Measurements from ENCODE around the gene ERMAP. TPM values are rescaled to one million over a fixed set of nuclear protein-coding genes. Genes with fewer than 3 reads are reported as not detected.

Gene ERMAP
- total RNA-seq, 3 donors from 2014 or later = 11.1 to 22.1 (median 14.9) TPM

DNA sequence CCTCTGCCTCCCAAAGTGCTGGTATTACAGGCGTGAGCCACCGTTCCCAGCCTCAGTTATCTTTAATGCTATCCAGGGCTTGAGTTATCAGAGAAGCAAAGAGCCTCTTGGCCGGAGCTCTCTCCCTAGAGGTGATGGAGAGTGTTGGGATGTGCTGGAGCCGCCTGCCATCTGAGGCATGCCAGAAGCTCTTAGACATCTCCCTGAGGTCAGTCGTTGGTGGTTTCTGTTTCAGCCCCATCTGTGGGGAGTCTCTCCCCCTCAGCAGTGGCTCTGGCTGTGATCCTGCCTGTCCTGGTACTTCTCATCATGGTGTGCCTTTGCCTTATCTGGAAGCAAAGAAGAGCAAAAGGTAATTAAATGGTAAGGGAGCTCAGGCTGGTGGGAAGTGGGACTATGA is 17.9 kb downstream of the ERMAP start:
- DNase-seq (ENCODE audit: low spot score in 2 of 2) = no peak
- Histone ChIP-seq H3K27ac (no peak overlapping the region), H3K27me3 (no peaks in the 10 kb centered on the region), H3K9me3 (no peaks in the 10 kb centered on the region), H3K36me3 (no peaks in the 10 kb centered on the region), H3K4me3 (no peak overlapping the region), H3K4me1 (no peaks in the 10 kb centered on the region)
- TF ChIP-seq POLR2A (IDR thresholded peaks at IDR 0.05) (no peak), POLR2AphosphoS5 (IDR thresholded peaks at IDR 0.05) (no peak)
- TF ChIP-seq, protein P1, sequence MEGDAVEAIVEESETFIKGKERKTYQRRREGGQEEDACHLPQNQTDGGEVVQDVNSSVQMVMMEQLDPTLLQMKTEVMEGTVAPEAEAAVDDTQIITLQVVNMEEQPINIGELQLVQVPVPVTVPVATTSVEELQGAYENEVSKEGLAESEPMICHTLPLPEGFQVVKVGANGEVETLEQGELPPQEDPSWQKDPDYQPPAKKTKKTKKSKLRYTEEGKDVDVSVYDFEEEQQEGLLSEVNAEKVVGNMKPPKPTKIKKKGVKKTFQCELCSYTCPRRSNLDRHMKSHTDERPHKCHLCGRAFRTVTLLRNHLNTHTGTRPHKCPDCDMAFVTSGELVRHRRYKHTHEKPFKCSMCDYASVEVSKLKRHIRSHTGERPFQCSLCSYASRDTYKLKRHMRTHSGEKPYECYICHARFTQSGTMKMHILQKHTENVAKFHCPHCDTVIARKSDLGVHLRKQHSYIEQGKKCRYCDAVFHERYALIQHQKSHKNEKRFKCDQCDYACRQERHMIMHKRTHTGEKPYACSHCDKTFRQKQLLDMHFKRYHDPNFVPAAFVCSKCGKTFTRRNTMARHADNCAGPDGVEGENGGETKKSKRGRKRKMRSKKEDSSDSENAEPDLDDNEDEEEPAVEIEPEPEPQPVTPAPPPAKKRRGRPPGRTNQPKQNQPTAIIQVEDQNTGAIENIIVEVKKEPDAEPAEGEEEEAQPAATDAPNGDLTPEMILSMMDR (IDR thresholded peaks at IDR 0.05) = no peak
- intact Hi-C loops (cut with DNase I; ENCODE audit: low total_unique reads) = no loop called here

DNA sequence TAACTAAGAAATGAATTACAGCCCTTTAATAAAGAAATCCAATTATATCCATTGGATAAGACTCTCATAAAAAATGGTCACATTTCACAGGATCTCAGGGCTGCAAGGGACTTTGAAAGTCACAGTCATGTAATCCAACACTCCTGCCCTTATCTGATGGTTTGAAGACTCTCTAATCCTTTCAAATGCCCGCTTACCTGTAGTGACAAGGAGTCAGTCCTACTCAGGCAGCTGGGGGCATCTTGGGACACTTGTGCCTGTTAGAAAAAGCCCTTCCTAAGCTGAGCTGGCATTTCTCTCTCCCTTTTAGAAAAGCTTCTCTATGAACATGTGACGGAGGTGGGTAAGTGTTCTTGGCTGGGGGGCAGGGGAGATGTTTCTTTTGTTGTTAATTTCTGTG is 18.5 kb downstream of the ERMAP start:
- Histone ChIP-seq H3K36me3 (no peaks in the 10 kb centered on the region), H3K9me3 (no peaks in the 10 kb centered on the region), H3K27ac (no peak overlapping the region), H3K27me3 (no peaks in the 10 kb centered on the region), H3K4me3 (no peak overlapping the region), H3K4me1 (no peaks in the 10 kb centered on the region)
- no peak for TF ChIP-seq POLR2AphosphoS5 (IDR thresholded peaks at IDR 0.05)
- TF ChIP-seq, protein P1 (IDR thresholded peaks at IDR 0.05) = no peak
- TF ChIP-seq POLR2A (IDR thresholded peaks at IDR 0.05) = no peak
- no peak for DNase-seq (ENCODE audit: low spot score in 2 of 2)
- intact Hi-C loops (cut with DNase I; ENCODE audit: low total_unique reads) = no loop called here

DNA sequence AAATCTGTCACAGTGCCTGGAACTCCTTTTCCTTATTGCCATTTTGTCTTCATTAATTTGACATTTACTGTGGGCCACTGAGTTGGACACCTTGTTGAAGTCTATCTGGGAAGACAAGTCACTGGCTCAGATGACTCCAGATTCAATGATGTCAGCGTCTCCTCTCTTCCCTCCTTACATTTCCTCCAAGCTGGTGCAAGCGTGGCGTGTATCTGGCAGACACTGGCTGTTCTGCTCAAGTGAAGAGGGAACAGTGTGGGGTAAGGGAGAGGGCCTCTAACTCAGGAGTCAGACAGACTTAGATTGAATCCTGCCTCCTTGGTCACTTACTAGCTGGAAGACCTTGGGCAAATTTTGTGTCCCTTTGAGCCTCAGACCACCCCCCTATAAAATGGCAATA is 20.8 kb downstream of the ERMAP start:
- no peaks in the 10 kb centered on the region for H3K4me1 ChIP-seq
- H3K36me3 ChIP-seq = no peaks in the 10 kb centered on the region
- no peak overlapping the region for H3K27ac ChIP-seq
- H3K4me3 ChIP-seq = no peak overlapping the region
- intact Hi-C loops (cut with DNase I; ENCODE audit: low total_unique reads) = no loop called here
- DNase-seq (ENCODE audit: low spot score in 2 of 2) = no peak
- H3K27me3 ChIP-seq = no peaks in the 10 kb centered on the region
- TF ChIP-seq, protein P1 (IDR thresholded peaks at IDR 0.05) = no peak
- no peak for TF ChIP-seq POLR2AphosphoS5 (IDR thresholded peaks at IDR 0.05)
- H3K9me3 ChIP-seq = no peaks in the 10 kb centered on the region

DNA sequence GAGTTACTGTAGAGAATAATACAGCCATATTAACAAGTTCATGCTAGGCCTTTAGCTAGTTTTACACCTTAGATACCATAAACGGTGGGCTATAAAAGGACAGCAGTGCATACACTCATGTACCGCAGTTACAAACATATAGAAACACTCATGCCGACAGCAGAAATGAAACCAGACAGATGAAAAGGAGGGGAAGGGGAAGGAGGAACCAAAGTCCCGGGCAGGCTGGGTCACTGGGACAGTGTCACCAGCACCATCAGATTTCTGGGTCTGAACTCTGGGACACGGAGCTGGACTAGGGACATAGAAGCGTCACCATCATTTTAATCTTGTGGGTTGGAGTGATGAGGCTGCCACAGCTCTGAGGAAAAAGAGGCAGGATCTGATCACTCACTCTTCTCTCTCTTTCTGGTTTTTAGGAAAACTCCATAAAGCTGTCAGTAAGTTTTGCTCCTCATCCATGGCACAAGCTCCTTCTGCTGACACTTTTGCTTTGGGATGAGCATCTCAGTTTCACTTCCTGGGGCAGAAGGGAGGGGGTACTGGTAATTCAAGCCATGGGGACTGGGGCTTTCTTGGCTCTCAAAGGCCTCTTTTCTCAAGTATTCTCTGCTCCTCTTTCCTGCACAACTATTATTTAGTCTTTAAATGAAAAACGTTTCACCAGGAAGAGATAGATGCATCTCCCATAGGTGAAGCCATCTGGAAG is 21.7 kb downstream of the ERMAP start:
- Histone ChIP-seq H3K27me3 (no peaks in the 10 kb centered on the region), H3K4me3 (no peak overlapping the region), H3K4me1 (no peaks in the 10 kb centered on the region), H3K9me3 (no peaks in the 10 kb centered on the region), H3K36me3 (no peaks in the 10 kb centered on the region), H3K27ac (no peak overlapping the region)
- no peak for TF ChIP-seq POLR2A (IDR thresholded peaks at IDR 0.05)
- TF ChIP-seq, protein P1 (IDR thresholded peaks at IDR 0.05) = no peak
- TF ChIP-seq POLR2AphosphoS5 (IDR thresholded peaks at IDR 0.05) = no peak
- intact Hi-C loops (cut with DNase I; ENCODE audit: low total_unique reads) = no loop called here
- no peak for DNase-seq (ENCODE audit: low spot score in 2 of 2)

DNA sequence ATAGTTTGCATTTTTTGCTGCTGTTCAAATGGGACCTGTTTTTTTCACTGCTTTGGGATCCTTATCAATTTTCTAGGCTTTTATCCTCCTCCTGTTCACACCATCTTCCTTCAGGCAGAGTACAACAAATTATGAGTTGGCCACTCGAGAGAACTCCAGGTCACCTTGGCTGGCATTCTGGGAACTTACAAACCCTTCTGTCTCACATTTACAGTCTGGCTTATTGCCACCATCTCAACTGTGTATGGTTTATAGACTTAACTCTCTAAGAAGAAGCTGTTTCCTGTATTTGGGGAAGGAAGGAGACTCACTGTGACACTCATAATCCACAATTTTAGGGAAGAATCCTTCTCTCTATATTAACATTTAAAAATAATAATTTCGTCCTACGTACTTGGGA is 24.1 kb downstream of the ERMAP start:
- H3K4me3 ChIP-seq = no peak overlapping the region
- H3K9me3 ChIP-seq = no peaks in the 10 kb centered on the region
- TF ChIP-seq POLR2A (IDR thresholded peaks at IDR 0.05) = no peak
- TF ChIP-seq, protein P1 (IDR thresholded peaks at IDR 0.05) = no peak
- no peaks in the 10 kb centered on the region for H3K27me3 ChIP-seq
- no peaks in the 10 kb centered on the region for H3K36me3 ChIP-seq
- DNase-seq (ENCODE audit: low spot score in 2 of 2) = no peak
- intact Hi-C loops (cut with DNase I; ENCODE audit: low total_unique reads) = loop anchor here (10.0 kb wide), 1 partner anchor 1114 kb away; no protein-coding TSS in a partner anchor
- H3K4me1 ChIP-seq = peaks cover 0 to 6% of the 10 kb centered on the region in 2 donors
- H3K27ac ChIP-seq = no peak overlapping the region
